ENCODE data around the gene DOCK2. TPM values are rescaled to one million over a fixed set of nuclear protein-coding genes. Genes with fewer than 3 reads are reported as not detected.

Gene DOCK2
- total RNA-seq, 1 donor from 2014 or later: 108 TPM

DNA sequence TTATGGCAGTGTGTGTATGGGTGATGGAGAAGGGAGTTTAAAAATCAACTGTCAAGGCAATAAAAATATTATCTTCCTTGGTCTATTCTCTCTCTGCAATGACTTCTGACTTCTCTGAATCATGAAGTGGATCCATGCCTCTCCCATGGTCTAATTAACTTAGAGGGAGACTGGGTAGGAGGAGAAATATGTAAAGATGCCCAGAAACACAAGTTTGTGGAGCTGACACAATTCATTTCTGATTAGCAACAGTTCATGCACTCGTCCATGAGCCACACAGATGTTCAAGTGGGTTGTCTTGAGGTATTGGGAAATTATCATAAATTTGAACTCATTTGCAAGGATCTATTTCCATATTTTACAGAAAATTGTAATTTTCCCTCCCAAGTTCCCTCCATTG is 305.1 kb downstream of the DOCK2 start:
- H3K27me3 ChIP-seq (ENCODE audit: low read depth): no peaks in the 10 kb centered on the region
- intact Hi-C loops (cut with DNase I): no loop called here
- H3K9me3 ChIP-seq: no peaks in the 10 kb centered on the region
- no peaks in the 10 kb centered on the region for H3K4me1 ChIP-seq
- ATAC-seq (no peak), DNase-seq (no peak)
- no peak for TF ChIP-seq CTCF (IDR thresholded peaks at IDR 0.05)
- no peaks in the 10 kb centered on the region for H3K36me3 ChIP-seq
- no peak overlapping the region for H3K4me3 ChIP-seq
- no peak overlapping the region for H3K27ac ChIP-seq

GRCh38 chr5:169943026-169943425 is 306.0 kb downstream of the DOCK2 start:
- no peak for ATAC-seq
- intact Hi-C loops (cut with DNase I): no loop called here

DNA sequence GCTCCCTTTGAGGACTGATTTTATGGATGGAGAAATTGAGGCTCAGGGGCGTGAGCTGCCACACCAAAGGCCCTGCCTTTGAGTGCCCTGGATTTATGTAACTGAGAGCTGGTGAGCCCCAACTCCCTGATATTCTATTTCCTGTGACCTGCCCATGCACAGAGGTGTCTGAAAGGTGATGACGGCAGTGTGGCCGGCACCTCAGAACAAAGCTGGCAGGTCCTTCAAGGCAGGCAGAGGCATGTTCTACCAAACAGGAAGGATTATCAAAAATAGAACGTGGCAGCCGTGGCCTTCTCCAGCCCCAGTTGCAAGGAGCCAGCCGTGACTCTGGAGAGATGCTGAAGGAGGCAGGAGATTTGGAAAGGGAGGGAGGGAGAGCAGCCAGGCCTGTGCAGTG is 307.0 kb downstream of the DOCK2 start:
- ATAC-seq: no peak
- no peak for DNase-seq
- no peaks in the 10 kb centered on the region for H3K9me3 ChIP-seq
- H3K4me1 ChIP-seq: no peaks in the 10 kb centered on the region
- H3K27me3 ChIP-seq (ENCODE audit: low read depth): no peaks in the 10 kb centered on the region
- no peak overlapping the region for H3K4me3 ChIP-seq
- no peak for TF ChIP-seq CTCF (IDR thresholded peaks at IDR 0.05)
- intact Hi-C loops (cut with DNase I): no loop called here
- no peak overlapping the region for H3K27ac ChIP-seq
- no peaks in the 10 kb centered on the region for H3K36me3 ChIP-seq

More at GRCh38 chr5:169943026-169943425, 306.0 kb downstream of the DOCK2 start:
- Histone ChIP-seq H3K27ac (no peak overlapping the region), H3K27me3 (ENCODE audit: low read depth) (no peaks in the 10 kb centered on the region), H3K9me3 (no peaks in the 10 kb centered on the region), H3K36me3 (no peaks in the 10 kb centered on the region), H3K4me1 (no peaks in the 10 kb centered on the region), H3K4me3 (no peak overlapping the region)
- TF ChIP-seq CTCF (IDR thresholded peaks at IDR 0.05): no peak
- DNase-seq: no peak

GRCh38 chr5:169944922-169945680 is 308.0 kb downstream of the DOCK2 start:
- Histone ChIP-seq H3K27me3 (ENCODE audit: low read depth) (no peaks in the 10 kb centered on the region), H3K4me1 (no peaks in the 10 kb centered on the region), H3K27ac (no peak overlapping the region), H3K4me3 (no peak overlapping the region), H3K36me3 (no peaks in the 10 kb centered on the region), H3K9me3 (no peaks in the 10 kb centered on the region)
- intact Hi-C loops (cut with DNase I): no loop called here
- DNase-seq (no peak), ATAC-seq (no peak)
- TF ChIP-seq CTCF (IDR thresholded peaks at IDR 0.05): no peak

GRCh38 chr5:169945831-169946261 is 308.8 kb downstream of the DOCK2 start:
- H3K27ac ChIP-seq: no peak overlapping the region
- ATAC-seq (peak; percentile 45 to 76), DNase-seq (peak; percentile 46)
- no peaks in the 10 kb centered on the region for H3K9me3 ChIP-seq
- no peaks in the 10 kb centered on the region for H3K36me3 ChIP-seq
- no peak overlapping the region for H3K4me3 ChIP-seq
- no peaks in the 10 kb centered on the region for H3K4me1 ChIP-seq
- TF ChIP-seq CTCF (IDR thresholded peaks at IDR 0.05): no peak
- H3K27me3 ChIP-seq (ENCODE audit: low read depth): no peaks in the 10 kb centered on the region
- intact Hi-C loops (cut with DNase I): no loop called here
